Osteocyte (in vitro differentiated cells): Measurements from ENCODE around the gene RPP30. TPM values are rescaled to one million over a fixed set of nuclear protein-coding genes. Genes with fewer than 3 reads are reported as not detected.
"Not testable (repeated sequence)": the region's sequence is repeated elsewhere in the genome, so short reads cannot be mapped to it uniquely, and the experiment has no call there.

Experiments
- DNase-seq: peaks from one replicate; pipeline ENCODE4 v3.0.0; 2021; ENCODE audit warnings: mixed read lengths; ENCODE audit not compliant: unreplicated experiment; ENCODE audit errors: extremely low spot score
- H3K27ac Mint-ChIP-seq: one replicate; pipeline ENCODE4 v1.8.0; 2021; ENCODE audit warnings: mild to moderate bottlenecking, mixed read lengths; ENCODE audit not compliant: unreplicated experiment
- H3K27me3 Mint-ChIP-seq: one replicate; pipeline ENCODE4 v1.8.0; 2021; ENCODE audit warnings: mixed read lengths; ENCODE audit not compliant: unreplicated experiment
- H3K36me3 Mint-ChIP-seq: one replicate; pipeline ENCODE4 v1.8.0; 2021; ENCODE audit warnings: mixed read lengths; ENCODE audit not compliant: unreplicated experiment
- H3K4me1 Mint-ChIP-seq: one replicate; pipeline ENCODE4 v1.8.0; 2021; ENCODE audit warnings: mixed read lengths; ENCODE audit not compliant: unreplicated experiment
- H3K4me3 Mint-ChIP-seq: one replicate; pipeline ENCODE4 v1.8.0; 2021; ENCODE audit warnings: mild to moderate bottlenecking, moderate library complexity, mixed read lengths; ENCODE audit not compliant: unreplicated experiment
- H3K9me3 Mint-ChIP-seq: one replicate; pipeline ENCODE4 v1.8.0; 2021; ENCODE audit warnings: mixed read lengths; ENCODE audit not compliant: unreplicated experiment
- total RNA-seq: library from RNA; stranded (reverse); gene quantifications from 2 replicates; pipeline ENCODE4 v1.2.1, GENCODE V29; 2021
- TF ChIP-seq, protein P1 (sequence below): fragments of 200-600 bp; sonication (generic); IDR thresholded peaks from 2 replicates; pipeline ENCODE4 v1.5.0; 2021; ENCODE audit warnings: antibody characterized with exemption, mild to moderate bottlenecking, moderate library complexity

The RPP30 gene
- total RNA-seq, 1 donor from 2014 or later: 31.8 TPM

DNA sequence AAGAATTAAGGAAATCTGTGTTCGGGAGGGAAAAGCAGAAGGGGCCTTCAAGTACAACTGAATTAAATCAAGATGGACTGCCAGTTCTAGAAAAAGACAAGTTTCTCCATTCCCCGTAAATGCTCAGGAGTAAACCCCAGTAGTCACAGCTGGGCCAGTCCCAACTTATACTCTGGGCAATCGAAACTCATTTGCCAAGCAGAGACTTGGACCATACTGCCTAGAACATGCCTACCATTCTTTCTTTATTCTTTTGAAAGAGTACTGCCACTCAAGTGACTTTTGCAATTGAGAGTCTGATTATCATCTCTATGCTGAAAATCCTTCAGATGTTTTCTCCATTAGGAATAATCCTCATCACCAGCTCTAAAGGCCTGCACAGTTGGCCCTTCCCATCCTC, 21.4 kb downstream of the RPP30 start:
- H3K4me1 Mint-ChIP-seq: no peaks in the 10 kb centered on the region
- peaks cover 46% of the 10 kb centered on the region for H3K36me3 Mint-ChIP-seq
- no peaks in the 10 kb centered on the region for H3K27me3 Mint-ChIP-seq
- H3K9me3 Mint-ChIP-seq: no peaks in the 10 kb centered on the region
- no peak overlapping the region for H3K27ac Mint-ChIP-seq
- no peak for DNase-seq
- H3K4me3 Mint-ChIP-seq: no peak overlapping the region
- TF ChIP-seq, protein P1, sequence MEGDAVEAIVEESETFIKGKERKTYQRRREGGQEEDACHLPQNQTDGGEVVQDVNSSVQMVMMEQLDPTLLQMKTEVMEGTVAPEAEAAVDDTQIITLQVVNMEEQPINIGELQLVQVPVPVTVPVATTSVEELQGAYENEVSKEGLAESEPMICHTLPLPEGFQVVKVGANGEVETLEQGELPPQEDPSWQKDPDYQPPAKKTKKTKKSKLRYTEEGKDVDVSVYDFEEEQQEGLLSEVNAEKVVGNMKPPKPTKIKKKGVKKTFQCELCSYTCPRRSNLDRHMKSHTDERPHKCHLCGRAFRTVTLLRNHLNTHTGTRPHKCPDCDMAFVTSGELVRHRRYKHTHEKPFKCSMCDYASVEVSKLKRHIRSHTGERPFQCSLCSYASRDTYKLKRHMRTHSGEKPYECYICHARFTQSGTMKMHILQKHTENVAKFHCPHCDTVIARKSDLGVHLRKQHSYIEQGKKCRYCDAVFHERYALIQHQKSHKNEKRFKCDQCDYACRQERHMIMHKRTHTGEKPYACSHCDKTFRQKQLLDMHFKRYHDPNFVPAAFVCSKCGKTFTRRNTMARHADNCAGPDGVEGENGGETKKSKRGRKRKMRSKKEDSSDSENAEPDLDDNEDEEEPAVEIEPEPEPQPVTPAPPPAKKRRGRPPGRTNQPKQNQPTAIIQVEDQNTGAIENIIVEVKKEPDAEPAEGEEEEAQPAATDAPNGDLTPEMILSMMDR: no peak

DNA sequence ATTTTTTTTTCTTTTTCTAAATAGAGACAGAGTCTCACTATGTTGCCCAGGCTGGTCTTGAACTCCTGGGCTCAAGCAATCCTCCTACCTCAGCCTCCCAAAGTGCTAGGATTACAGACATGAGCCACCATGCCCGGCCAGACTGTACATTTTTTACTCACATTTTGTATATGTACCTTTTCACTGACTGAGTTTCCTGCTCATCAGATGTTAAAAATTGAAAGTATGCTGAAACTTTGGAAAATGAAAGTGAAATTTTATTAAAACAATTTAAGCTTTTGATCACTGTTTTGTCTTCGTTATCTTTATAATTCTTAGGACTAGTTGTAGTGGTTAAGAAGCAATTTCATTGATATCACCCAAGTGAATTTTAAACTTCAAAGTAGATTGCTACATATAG, 25.1 kb downstream of the RPP30 start:
- DNase-seq, H3K4me1 Mint-ChIP-seq, H3K27me3 Mint-ChIP-seq, H3K4me3 Mint-ChIP-seq, H3K9me3 Mint-ChIP-seq, H3K27ac Mint-ChIP-seq: not testable (repeated sequence)
- H3K36me3 Mint-ChIP-seq: peaks cover 35% of the 10 kb centered on the region

DNA sequence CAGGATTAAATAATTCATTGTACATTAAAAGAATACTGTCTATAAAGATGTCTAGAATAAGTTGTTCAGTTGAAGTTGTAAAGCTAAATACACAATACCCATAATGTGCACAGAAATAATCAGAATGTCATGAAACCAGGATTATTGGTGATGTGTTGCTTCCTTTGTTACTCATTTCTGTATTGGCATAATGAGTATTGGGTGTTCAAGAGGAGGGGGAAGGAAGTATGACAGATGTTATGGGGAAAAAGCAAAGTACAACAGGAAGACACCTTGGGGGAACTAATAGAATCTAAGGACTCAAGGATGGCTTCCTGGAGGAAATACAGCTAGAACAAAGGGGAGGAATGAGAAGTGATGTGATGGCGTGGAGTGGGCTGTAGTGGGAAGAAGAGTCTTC, 34.2 kb downstream of the RPP30 start:
- TF ChIP-seq, protein P1: no peak
- Mint-ChIP-seq H3K4me1 (no peaks in the 10 kb centered on the region), H3K27ac (no peak overlapping the region), H3K9me3 (no peaks in the 10 kb centered on the region), H3K27me3 (no peaks in the 10 kb centered on the region), H3K4me3 (no peak overlapping the region), H3K36me3 (peaks cover 19% of the 10 kb centered on the region)
- no peak for DNase-seq

DNA sequence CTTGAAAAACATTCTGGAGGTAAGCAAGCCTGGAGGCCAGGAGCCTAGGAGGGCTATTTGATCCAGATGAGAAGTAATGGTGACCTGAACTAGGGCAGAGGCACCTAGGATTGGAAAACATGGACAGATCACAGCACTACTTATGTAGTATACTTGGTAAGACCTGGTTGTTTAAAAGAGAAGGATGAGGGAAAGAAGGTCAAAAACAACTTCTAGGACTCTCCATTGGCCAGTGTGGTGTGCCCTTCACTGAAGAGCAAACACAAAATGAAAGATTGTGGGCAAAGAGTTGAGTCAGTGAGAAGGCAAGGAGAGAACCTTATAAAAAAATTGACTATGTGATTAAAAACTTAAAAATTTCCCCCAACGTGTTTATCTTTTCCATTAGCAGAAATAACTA, 34.8 kb downstream of the RPP30 start:
- no peaks in the 10 kb centered on the region for H3K27me3 Mint-ChIP-seq
- TF ChIP-seq, protein P1: no peak
- peaks cover 19% of the 10 kb centered on the region for H3K36me3 Mint-ChIP-seq
- DNase-seq: no peak
- no peak overlapping the region for H3K27ac Mint-ChIP-seq
- no peak overlapping the region for H3K4me3 Mint-ChIP-seq
- H3K4me1 Mint-ChIP-seq: peaks cover 4% of the 10 kb centered on the region
- H3K9me3 Mint-ChIP-seq: no peaks in the 10 kb centered on the region

DNA sequence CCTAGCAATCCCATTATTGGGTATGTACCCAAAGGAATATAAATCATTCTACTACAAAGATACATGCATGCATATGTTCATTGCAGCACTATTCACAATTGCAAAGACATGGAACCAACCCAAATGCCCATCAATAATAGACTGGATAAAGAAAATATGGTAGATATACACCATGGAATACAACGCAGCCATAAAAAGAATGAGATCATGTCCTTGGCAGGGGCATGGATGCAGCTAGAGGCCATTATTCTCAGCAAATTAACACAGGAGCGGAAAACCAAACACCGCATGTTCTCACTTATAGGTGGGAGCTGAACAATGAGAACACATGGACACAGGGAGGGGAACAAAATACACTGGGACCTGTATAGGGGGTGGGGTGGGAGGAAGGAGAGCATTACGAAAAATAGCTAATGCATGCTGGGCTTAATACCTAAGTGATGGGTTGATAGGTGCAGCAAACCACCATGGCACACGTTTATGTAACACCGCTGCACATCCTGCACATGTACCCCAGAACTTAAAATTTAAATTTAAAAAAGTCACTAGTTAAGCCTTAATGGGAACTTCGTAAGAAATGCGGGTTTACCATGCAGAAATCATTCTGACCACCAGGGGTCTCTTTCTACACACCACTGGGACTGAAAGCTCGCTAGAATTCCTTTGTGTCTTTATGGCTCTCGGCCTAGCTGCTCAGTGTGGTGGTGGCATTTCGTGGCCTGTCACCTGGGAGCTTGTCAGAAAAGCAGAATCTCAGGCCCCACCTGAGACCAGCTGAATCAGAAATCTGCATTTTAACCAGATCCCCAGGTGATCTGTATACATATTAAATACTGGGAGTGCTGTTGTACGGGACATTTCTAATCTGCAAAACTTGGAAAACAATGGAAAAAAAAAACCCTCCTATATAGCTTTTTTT, 39.6 kb downstream of the RPP30 start:
- no peak overlapping the region for H3K4me3 Mint-ChIP-seq
- TF ChIP-seq, protein P1: peak; percentile 92
- H3K27me3 Mint-ChIP-seq: no peaks in the 10 kb centered on the region
- peaks cover 16% of the 10 kb centered on the region for H3K4me1 Mint-ChIP-seq
- peak overlapping the region; percentile 70 for H3K27ac Mint-ChIP-seq
- no peaks in the 10 kb centered on the region for H3K9me3 Mint-ChIP-seq
- DNase-seq: no peak
- H3K36me3 Mint-ChIP-seq: peaks cover 1% of the 10 kb centered on the region
